Loucy (cell line): ENCODE results near the gene MAP1LC3A.
A peak's percentile ranks its signal among the peaks of the same experiment; 100 is the strongest.

Experiments
- H2AFZ ChIP-seq: fragments of 200-600 bp; sonication (generic); 2 replicates; pipeline ENCODE4 v1.6.0; 2016; ENCODE audit warnings: antibody characterized with exemption, mild to moderate bottlenecking, low read length, moderate library complexity
- H3F3A ChIP-seq: fragments of 200-600 bp; 2 replicates; pipeline ENCODE4 v1.6.0; 2016; ENCODE audit warnings: antibody characterized with exemption, low read depth, mild to moderate bottlenecking
- H3K27me3 ChIP-seq: fragments of 200-600 bp; sonication (generic); 2 replicates; pipeline ENCODE4 v1.6.1; 2014; ENCODE audit warnings: low read length, mild to moderate bottlenecking; ENCODE audit not compliant: insufficient read depth, poor library complexity, severe bottlenecking
- H3K36me3 ChIP-seq: fragments of 200-600 bp; sonication (generic); 2 replicates; pipeline ENCODE4 v1.6.1; 2016; ENCODE audit warnings: low read length; ENCODE audit not compliant: insufficient read depth
- H3K4me1 ChIP-seq: fragments of 200-600 bp; sonication (generic); 2 replicates; pipeline ENCODE4 v1.5.1; 2014; ENCODE audit warnings: low read length, mild to moderate bottlenecking; ENCODE audit not compliant: insufficient read depth, poor library complexity, severe bottlenecking
- H3K4me2 ChIP-seq: fragments of 200-600 bp; sonication (generic); 2 replicates; pipeline ENCODE4 v1.6.0; 2014; ENCODE audit warnings: antibody characterized with exemption, low read length, low read depth, mild to moderate bottlenecking; ENCODE audit not compliant: poor library complexity, severe bottlenecking
- H3K4me3 ChIP-seq: fragments of 200-600 bp; sonication (generic); 2 replicates; pipeline ENCODE4 v1.5.1; 2014; ENCODE audit warnings: low read length, mild to moderate bottlenecking, mixed read lengths; ENCODE audit not compliant: poor library complexity, severe bottlenecking
- H3K79me2 ChIP-seq: fragments of 200-600 bp; sonication (generic); 2 replicates; pipeline ENCODE4 v1.6.1; 2014; ENCODE audit warnings: low read length; ENCODE audit not compliant: insufficient read depth
- H3K9ac ChIP-seq: fragments of 200-600 bp; sonication (generic); 2 replicates; pipeline ENCODE4 v1.6.0; 2014; ENCODE audit warnings: mild to moderate bottlenecking, low read depth, low read length, moderate library complexity; ENCODE audit not compliant: poor library complexity, severe bottlenecking
- H3K9me2 ChIP-seq: fragments of 200-600 bp; sonication (generic); replicated peaks from 2 replicates; pipeline ENCODE4 v1.6.1; 2016; ENCODE audit warnings: low read depth, low read length, mixed read lengths
- H3K9me3 ChIP-seq: fragments of 200-600 bp; sonication (generic); 2 replicates; pipeline ENCODE4 v1.6.1; 2014; ENCODE audit warnings: mild to moderate bottlenecking, antibody characterized with exemption, low read length, low read depth; ENCODE audit not compliant: insufficient read depth
- H4K20me1 ChIP-seq: fragments of 200-600 bp; sonication (generic); 2 replicates; pipeline ENCODE4 v1.6.0; 2014; ENCODE audit warnings: antibody characterized with exemption, low read length, mild to moderate bottlenecking; ENCODE audit not compliant: insufficient read depth, poor library complexity, severe bottlenecking
- CTCF ChIP-seq: fragments of 200-600 bp; sonication (generic); conservative IDR thresholded peaks from 2 replicates; pipeline ENCODE4 v1.5.1; 2014; ENCODE audit warnings: mild to moderate bottlenecking, antibody characterized with exemption, low read length
- EZH2phosphoT487 ChIP-seq: fragments of 200-600 bp; IDR thresholded peaks from 2 replicates; pipeline ENCODE4 v1.6.1; 2018; ENCODE audit warnings: antibody characterized with exemption, mild to moderate bottlenecking, moderate library complexity, borderline replicate concordance

MAP1LC3A gene

GRCh38 chr20:34569598-34569997 is 11.1 kb downstream of the MAP1LC3A start:
- TF ChIP-seq EZH2phosphoT487 (no peak), CTCF (no peak)
- Histone ChIP-seq H3K79me2 (no peaks in the 10 kb centered on the region), H3K4me1 (peaks cover 10% of the 10 kb centered on the region), H3F3A (no peaks in the 10 kb centered on the region), H3K9me3 (no peaks in the 10 kb centered on the region), H3K4me2 (no peak overlapping the region), H2AFZ (no peak overlapping the region), H4K20me1 (no peaks in the 10 kb centered on the region), H3K36me3 (no peaks in the 10 kb centered on the region; the same call in 1 of the 2 replicates), H3K27me3 (no peaks in the 10 kb centered on the region), H3K9ac (no peak overlapping the region), H3K9me2 (no peaks in the 10 kb centered on the region), H3K4me3 (no peak overlapping the region)

- Histone ChIP-seq H4K20me1 (no peaks in the 10 kb centered on the region), H3K79me2 (no peaks in the 10 kb centered on the region), H3K4me3 (no peak overlapping the region), H3K9me2 (no peaks in the 10 kb centered on the region), H3K4me1 (peaks cover 10% of the 10 kb centered on the region), H3F3A (no peaks in the 10 kb centered on the region), H3K4me2 (no peak overlapping the region), H3K36me3 (no peaks in the 10 kb centered on the region; the same call in 1 of the 2 replicates), H3K9me3 (no peaks in the 10 kb centered on the region), H3K9ac (peak overlapping the region; percentile 2), H3K27me3 (no peaks in the 10 kb centered on the region), H2AFZ (no peak overlapping the region)
- TF ChIP-seq CTCF (no peak), EZH2phosphoT487 (no peak)
These were observed 12.4 kb downstream of the MAP1LC3A start for GRCh38 chr20:34570859-34571306.

GRCh38 chr20:34571753-34572152 is 13.2 kb downstream of the MAP1LC3A start:
- no peaks in the 10 kb centered on the region; the same call in 1 of the 2 replicates for H3K36me3 ChIP-seq
- no peak overlapping the region for H3K4me3 ChIP-seq
- no peaks in the 10 kb centered on the region for H3K27me3 ChIP-seq
- no peaks in the 10 kb centered on the region for H3F3A ChIP-seq
- peaks cover 10% of the 10 kb centered on the region for H3K4me1 ChIP-seq
- H3K4me2 ChIP-seq = no peak overlapping the region
- no peaks in the 10 kb centered on the region for H3K9me2 ChIP-seq
- H2AFZ ChIP-seq = no peak overlapping the region
- H3K9me3 ChIP-seq = no peaks in the 10 kb centered on the region
- no peak for TF ChIP-seq CTCF
- TF ChIP-seq EZH2phosphoT487 = no peak
- no peak overlapping the region for H3K9ac ChIP-seq
- no peaks in the 10 kb centered on the region for H3K79me2 ChIP-seq
- H4K20me1 ChIP-seq = no peaks in the 10 kb centered on the region
